Caki2 (cell line): ENCODE data around the gene CHTF18. TPM values are rescaled to one million over a fixed set of nuclear protein-coding genes. Genes with fewer than 3 reads are reported as not detected.
"Not testable (repeated sequence)": the region's sequence is repeated elsewhere in the genome, so short reads cannot be mapped to it uniquely, and the experiment has no call there.

Source experiments
- DNase-seq: peaks from one replicate; pipeline ENCODE4 v3.0.0-alpha.2; 2015; ENCODE audit warnings: low read depth
- in situ Hi-C: cut with HindIII; loops from 2 replicates; pipeline ENCODE4 v1.10.0; 2016; ENCODE audit warnings: low sequenced_read_pairs, low pct_unique_long_range_greater_than_20kb, mixed read lengths
- total RNA-seq: library from RNA; depleted of rRNA; stranded (reverse); fragments of >200 nt; shearing (Covaris generic); gene quantifications from 2 replicates; pipeline ENCODE4 v1.2.3, GENCODE V29; 2014; ENCODE audit warnings: low replicate concordance

The CHTF18 gene
- total RNA-seq, 1 experiment from 2014 or later, result 52.2 TPM

- in situ Hi-C loops, result loop anchor here (10.0 kb wide), 1 partner anchor 133 kb away; no protein-coding TSS in a partner anchor
- DNase-seq, result no peak
Observed at GRCh38 chr16:831571-832413, 43.4 kb downstream of the CHTF18 start.

DNA sequence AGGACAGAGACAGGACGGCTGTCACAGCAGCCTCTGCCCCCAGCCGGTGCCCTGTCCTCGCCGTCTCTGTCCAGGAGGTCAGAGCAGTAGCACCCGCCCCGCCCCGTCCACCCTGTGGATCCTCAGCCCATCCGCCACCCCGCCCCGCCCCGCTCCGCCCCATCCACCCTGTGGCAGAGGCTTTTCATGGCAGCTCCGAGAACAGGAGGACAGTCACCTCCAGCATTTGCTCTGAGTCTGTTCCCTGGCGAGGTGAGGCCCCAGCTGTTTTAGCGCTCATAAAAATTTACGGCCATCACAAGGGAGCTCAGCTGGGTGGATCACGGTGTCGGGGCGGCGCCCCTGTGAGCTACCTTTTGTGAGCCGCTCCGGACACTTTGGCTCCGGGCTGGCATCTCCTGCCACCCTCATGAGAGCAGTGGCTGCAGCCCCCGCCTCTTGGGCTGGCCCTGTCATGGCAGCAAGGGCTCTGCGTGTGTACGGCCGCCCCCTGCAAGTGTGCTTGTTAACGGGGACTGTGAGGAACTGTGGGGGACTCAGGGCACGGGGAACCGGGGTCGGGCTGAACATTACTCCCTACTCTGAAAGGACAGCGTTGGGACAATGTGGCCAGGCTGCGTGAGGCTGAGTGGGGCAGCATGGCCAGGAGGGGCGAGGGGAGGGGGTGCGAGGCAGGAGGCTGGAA lies 44.4 kb downstream of the CHTF18 start:
- in situ Hi-C loops, result loop anchor here (10.0 kb wide), 1 partner anchor 132 kb away; no protein-coding TSS in a partner anchor
- DNase-seq, result no peak

- DNase-seq, result no peak
- in situ Hi-C loops, result loop anchor here (10.0 kb wide), 1 partner anchor 131 kb away; no protein-coding TSS in a partner anchor
Observed at GRCh38 chr16:833411-833810, 45.0 kb downstream of the CHTF18 start.

- in situ Hi-C loops, result loop anchor here (10.0 kb wide), 1 partner anchor 129 kb away; no protein-coding TSS in a partner anchor
- DNase-seq, result no peak
Observed at GRCh38 chr16:835373-835772, 47.0 kb downstream of the CHTF18 start.

GRCh38 chr16:836221-836620 lies 47.8 kb downstream of the CHTF18 start:
- DNase-seq, result no peak
- in situ Hi-C loops, result loop anchor here (10.0 kb wide), 1 partner anchor 129 kb away; no protein-coding TSS in a partner anchor

GRCh38 chr16:836822-837221 lies 48.4 kb downstream of the CHTF18 start:
- in situ Hi-C loops, result loop anchor here (10.0 kb wide), 1 partner anchor 128 kb away; no protein-coding TSS in a partner anchor
- not testable (repeated sequence) for DNase-seq

GRCh38 chr16:838741-839140 lies 50.3 kb downstream of the CHTF18 start:
- in situ Hi-C loops, result loop anchor here (10.0 kb wide), 1 partner anchor 126 kb away; no protein-coding TSS in a partner anchor
- DNase-seq, result no peak

DNA sequence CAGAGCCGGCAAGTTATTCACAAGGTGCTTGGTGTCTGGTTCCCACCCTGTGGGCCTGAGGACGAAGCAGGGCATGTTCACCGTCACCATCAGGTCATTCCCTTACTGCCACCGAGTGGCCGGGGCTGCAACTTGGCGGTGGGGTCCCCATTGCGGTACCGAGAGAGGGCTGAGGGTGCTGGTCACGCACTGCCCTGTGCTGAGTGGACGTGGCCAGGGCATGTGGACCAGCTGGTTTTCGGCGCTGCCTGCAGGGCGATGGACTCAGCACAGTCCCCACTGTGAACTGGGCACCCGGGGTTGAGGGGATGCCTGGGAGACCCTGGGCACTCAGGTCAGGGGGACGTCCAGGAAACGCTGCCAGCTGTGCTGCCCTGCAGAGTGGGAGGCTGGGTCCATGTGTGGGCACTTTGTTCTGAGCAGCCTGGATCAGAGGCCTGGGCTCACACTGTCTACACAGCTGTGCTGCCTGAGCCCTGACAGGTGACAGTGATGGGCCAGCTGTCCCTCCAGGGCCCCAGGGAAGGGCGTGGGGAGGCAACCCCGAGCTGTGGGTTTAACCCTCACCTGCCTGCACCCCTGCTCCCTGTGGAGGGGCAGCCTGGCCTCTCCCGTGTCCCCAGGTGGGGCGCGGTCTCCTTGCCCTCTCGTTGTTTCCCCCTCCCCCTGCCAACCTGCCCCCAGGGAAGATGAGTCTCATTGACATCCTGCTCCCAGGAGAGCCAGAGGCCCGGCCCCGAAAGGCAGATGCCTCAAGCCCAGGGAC lies 51.4 kb downstream of the CHTF18 start:
- no peak for DNase-seq
- in situ Hi-C loops, result loop anchor here (10.0 kb wide), 1 partner anchor 125 kb away; no protein-coding TSS in a partner anchor

DNA sequence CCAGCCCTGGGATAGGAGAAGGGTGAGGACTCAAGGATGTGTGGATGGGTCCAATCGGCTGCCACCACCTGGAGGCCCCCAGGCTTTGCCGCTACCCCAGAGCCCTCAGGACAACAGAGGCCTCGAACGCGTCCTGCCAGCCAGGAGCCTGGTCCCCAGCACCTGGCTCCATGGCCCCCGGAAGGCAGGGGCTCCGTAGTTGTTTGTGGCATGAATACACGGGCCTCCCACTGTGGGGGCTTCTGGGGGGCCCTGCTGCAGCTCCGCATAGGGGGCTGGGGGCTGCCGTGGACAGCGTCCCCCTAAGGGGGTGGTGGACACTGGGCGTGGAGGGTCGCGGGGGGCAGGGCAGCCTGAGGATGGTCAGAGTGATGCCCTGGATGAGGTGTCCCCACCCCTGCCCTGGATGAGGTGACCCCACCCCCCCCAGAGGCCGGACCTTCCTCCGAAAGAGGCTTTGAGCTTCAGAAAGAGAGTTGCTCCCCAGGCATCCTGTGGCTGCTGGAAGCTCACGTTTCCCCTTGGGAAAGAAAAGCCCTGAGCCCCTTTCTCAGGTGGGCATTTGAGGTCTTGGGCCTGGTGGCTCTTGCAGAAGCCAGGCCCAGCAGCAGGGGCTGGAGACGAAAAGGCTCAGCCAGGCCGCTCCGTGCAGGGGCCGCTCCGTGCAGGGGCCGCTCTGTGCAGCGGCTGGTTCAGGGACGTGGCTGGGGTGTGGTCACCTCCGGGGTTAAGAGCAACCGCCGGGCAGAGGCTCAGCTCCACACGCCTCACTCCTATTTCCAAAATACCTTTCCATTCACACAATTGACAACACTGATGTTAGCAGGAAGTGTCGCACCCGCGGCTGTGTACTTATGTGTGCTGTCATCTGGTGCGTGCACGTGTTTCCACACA lies 52.4 kb downstream of the CHTF18 start:
- no peak for DNase-seq
- in situ Hi-C loops, result no loop called here

DNA sequence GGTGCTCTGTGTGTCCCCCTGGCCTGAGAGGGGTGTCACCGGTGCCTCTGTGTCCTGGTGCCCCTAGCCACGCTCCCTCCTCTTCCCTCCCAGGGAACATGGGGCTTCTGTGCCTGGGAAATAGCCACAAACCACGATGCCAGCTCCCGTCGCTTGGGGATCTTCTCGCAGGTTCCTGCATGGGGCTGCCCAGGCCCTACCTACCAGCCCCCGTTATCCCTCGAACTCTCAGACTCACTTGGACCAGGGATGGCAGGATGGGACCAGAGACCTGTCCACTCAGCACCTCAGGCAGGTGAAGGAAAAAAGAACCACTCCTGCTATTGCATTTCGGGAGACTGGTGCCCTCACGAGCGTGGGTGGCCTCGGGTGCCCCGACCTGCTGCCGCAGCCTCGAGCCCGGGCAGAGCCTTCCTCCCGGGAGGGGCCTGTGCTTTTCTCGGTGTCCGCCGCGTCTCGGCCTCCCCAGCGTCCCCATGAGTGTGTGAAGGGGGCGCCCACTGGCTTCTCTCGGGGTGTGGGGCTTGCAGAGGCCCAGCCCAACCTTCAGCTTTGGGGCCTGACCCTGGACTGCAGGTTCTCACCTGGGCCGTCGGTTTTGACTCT lies 53.1 kb downstream of the CHTF18 start:
- in situ Hi-C loops, result no loop called here
- no peak for DNase-seq

- DNase-seq, result no peak
- in situ Hi-C loops, result no loop called here
Observed at GRCh38 chr16:842061-842476, 53.6 kb downstream of the CHTF18 start.

GRCh38 chr16:842711-843560 lies 54.5 kb downstream of the CHTF18 start:
- in situ Hi-C loops, result no loop called here
- DNase-seq, result no peak

GRCh38 chr16:843771-844170 lies 55.4 kb downstream of the CHTF18 start:
- in situ Hi-C loops, result no loop called here
- no peak for DNase-seq

DNA sequence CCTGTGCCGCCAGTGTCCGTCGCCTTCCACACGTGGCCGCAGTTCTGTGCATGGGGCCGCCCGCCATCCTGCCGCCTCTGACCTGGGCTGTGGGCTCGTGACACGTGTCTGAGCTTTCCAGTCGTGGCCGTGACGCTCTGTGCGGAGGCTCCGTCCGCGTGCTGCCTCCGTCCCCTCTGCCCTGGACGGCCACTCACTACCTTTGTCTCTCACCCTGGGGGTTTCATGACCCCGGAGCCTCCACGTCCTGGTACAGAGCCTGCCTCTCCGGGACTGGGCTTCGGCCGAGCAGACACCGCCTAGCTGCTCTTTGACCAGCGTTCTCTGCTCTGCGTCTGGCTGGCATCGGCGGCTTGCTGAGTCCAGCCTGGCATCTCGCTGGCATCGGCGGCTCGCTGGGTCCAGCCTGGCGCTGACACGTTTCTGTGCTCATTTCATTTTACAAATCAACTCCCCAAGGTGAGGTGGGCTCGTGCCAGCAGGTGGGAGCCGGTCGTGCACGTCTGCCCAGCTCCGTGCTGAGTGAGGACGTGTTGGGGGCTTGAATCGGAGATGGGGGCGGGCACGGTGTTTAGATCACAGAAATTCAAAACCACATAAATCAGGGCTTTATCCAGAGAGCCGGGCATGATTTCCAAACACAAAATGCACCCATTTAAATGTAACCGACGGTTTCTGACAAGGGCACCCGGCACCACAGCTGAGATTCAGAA lies 56.4 kb downstream of the CHTF18 start:
- DNase-seq, result no peak
- in situ Hi-C loops, result no loop called here

DNA sequence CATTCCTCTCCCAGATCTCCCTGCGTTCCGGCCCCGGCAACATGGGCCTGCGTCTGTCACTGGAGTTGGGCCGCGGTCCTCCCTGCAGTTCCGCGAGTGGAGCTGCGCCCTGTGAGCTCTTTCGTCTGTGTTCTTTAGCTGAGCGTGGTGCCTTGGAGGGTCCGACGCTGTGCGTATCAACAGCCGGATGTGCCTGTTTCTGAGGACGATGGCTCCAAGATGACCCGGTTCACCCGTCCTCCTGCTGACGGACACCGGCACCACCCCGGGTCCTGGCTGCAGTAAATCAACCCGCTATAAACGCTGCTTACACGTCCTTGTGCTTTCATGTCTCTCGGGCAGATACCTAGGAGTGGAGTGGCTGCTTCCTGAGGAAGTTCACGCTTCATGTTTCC lies 56.9 kb downstream of the CHTF18 start:
- in situ Hi-C loops, result no loop called here
- DNase-seq, result no peak

GRCh38 chr16:847151-847550 lies 58.7 kb downstream of the CHTF18 start:
- DNase-seq, result no peak
- in situ Hi-C loops, result no loop called here
